Measurements from ENCODE around the gene C6orf89.

C6orf89 gene

GRCh38 chr6:36967301-36967700 lies 81.5 kb downstream of the C6orf89 start:
- H3K27ac ChIP-seq (replicated peaks): no peak overlapping the region
- no peak overlapping the region for H3K4me3 ChIP-seq (replicated peaks; ENCODE audit: insufficient read depth, low read length)
- TF ChIP-seq SPI1 (IDR thresholded peaks at IDR 0.05; ENCODE audit: borderline replicate concordance, low read depth) (no peak), CTCF (IDR thresholded peaks at IDR 0.05; ENCODE audit: insufficient read depth, low read length) (no peak), POLR2AphosphoS5 (IDR thresholded peaks at IDR 0.05; ENCODE audit: low read depth) (no peak), GABPA (IDR thresholded peaks at IDR 0.05; ENCODE audit: low read depth) (no peak), REST (IDR thresholded peaks at IDR 0.05; ENCODE audit: insufficient replicate concordance, low read depth) (no peak)
- DNase-seq (ENCODE audit: low read depth in 1 of 2, low spot score in 1 of 2): no peak
- H3K27me3 ChIP-seq (ENCODE audit: insufficient read depth, poor library complexity, severe bottlenecking): no peaks in the 10 kb centered on the region

GRCh38 chr6:36967757-36968156 lies 82.0 kb downstream of the C6orf89 start:
- Histone ChIP-seq H3K27me3 (ENCODE audit: insufficient read depth, poor library complexity, severe bottlenecking) (no peaks in the 10 kb centered on the region), H3K27ac (replicated peaks) (no peak overlapping the region), H3K4me3 (replicated peaks; ENCODE audit: insufficient read depth, low read length) (no peak overlapping the region)
- no peak for DNase-seq (ENCODE audit: low read depth in 1 of 2, low spot score in 1 of 2)
- no peak for TF ChIP-seq POLR2AphosphoS5 (IDR thresholded peaks at IDR 0.05; ENCODE audit: low read depth)
- TF ChIP-seq SPI1 (IDR thresholded peaks at IDR 0.05; ENCODE audit: borderline replicate concordance, low read depth): no peak
- no peak for TF ChIP-seq CTCF (IDR thresholded peaks at IDR 0.05; ENCODE audit: insufficient read depth, low read length)
- no peak for TF ChIP-seq REST (IDR thresholded peaks at IDR 0.05; ENCODE audit: insufficient replicate concordance, low read depth)
- TF ChIP-seq GABPA (IDR thresholded peaks at IDR 0.05; ENCODE audit: low read depth): no peak

- DNase-seq (ENCODE audit: low read depth in 1 of 2, low spot score in 1 of 2): no peak
- Histone ChIP-seq H3K27me3 (ENCODE audit: insufficient read depth, poor library complexity, severe bottlenecking) (no peaks in the 10 kb centered on the region), H3K4me3 (replicated peaks; ENCODE audit: insufficient read depth, low read length) (no peak overlapping the region), H3K27ac (replicated peaks) (no peak overlapping the region)
- TF ChIP-seq POLR2AphosphoS5 (IDR thresholded peaks at IDR 0.05; ENCODE audit: low read depth) (no peak), GABPA (IDR thresholded peaks at IDR 0.05; ENCODE audit: low read depth) (no peak), CTCF (IDR thresholded peaks at IDR 0.05; ENCODE audit: insufficient read depth, low read length) (no peak), REST (IDR thresholded peaks at IDR 0.05; ENCODE audit: insufficient replicate concordance, low read depth) (no peak), SPI1 (IDR thresholded peaks at IDR 0.05; ENCODE audit: borderline replicate concordance, low read depth) (no peak)
Observed at GRCh38 chr6:36968266-36968977, 82.7 kb downstream of the C6orf89 start.

All from HL-60 (cell line).